Fibroblast of mammary gland (primary cell): Measurements from ENCODE around the gene TAGAP.
A peak's percentile ranks its signal among the peaks of the same experiment; 100 is the strongest.

ENCODE experiments used
- DNase-seq: peaks from one replicate; pipeline ENCODE4 v3.0.0-alpha.2; 2010; ENCODE audit warnings: low read depth
- H3K4me3 ChIP-seq: 2 replicates; pipeline ENCODE4 v1.5.1; 2011; ENCODE audit warnings: low read depth, mild to moderate bottlenecking, low read length, moderate library complexity; ENCODE audit not compliant: control insufficient read depth
- CTCF ChIP-seq: conservative IDR thresholded peaks from 2 replicates; pipeline ENCODE4 v1.5.1; 2011; ENCODE audit warnings: low read depth, low read length, inconsistent platforms; ENCODE audit not compliant: control insufficient read depth, insufficient read depth

Gene TAGAP

GRCh38 chr6:159007510-159007909 lies 37.3 kb downstream of the TAGAP start:
- TF ChIP-seq CTCF: no peak

GRCh38 chr6:159005436-159005835 lies 39.4 kb downstream of the TAGAP start:
- TF ChIP-seq CTCF: no peak
- no peak for DNase-seq
- H3K4me3 ChIP-seq: no peak overlapping the region

More at GRCh38 chr6:159007510-159007909, 37.3 kb downstream of the TAGAP start:
- no peak for DNase-seq
- H3K4me3 ChIP-seq: no peak overlapping the region

GRCh38 chr6:159004592-159004991 lies 40.2 kb downstream of the TAGAP start:
- no peak overlapping the region for H3K4me3 ChIP-seq
- DNase-seq: no peak
- TF ChIP-seq CTCF: no peak

GRCh38 chr6:159002432-159003155 lies 42.2 kb downstream of the TAGAP start:
- H3K4me3 ChIP-seq: no peak overlapping the region
- peak; percentile 43 for DNase-seq
- TF ChIP-seq CTCF: no peak

GRCh38 chr6:158999666-159000403 lies 45.0 kb downstream of the TAGAP start, which contains the start of gene RSPH3:
RSPH3 (minus strand) TSS chr6:159000202; CDS start chr6:158999550, 652 bp downstream.
- peak within 1 kb of the TSS; percentile 89 for H3K4me3 ChIP-seq
- DNase-seq: peak; percentile 85
- no peak for TF ChIP-seq CTCF

- no peak for DNase-seq
- no peak for TF ChIP-seq CTCF
- peak overlapping the region; percentile 89 for H3K4me3 ChIP-seq
Observed at GRCh38 chr6:158999154-158999665, 45.6 kb downstream of the TAGAP start.
